HepG2 (cell line): Measurements from ENCODE around the gene VWA3A. TPM values are rescaled to one million over a fixed set of nuclear protein-coding genes. Genes with fewer than 3 reads are reported as not detected.

ENCODE experiments used
- ATAC-seq: fragments of 200-7000 bp; cut with Tn5 transposase; 3 replicates; pipeline ENCODE4 v1.9.1; 2020; ENCODE audit warnings: mild to moderate bottlenecking, moderate library complexity
- BruUV-seq: library from RNA; stranded (reverse); fragments of 400-500 nt; replicated peaks from 2 replicates; lab custom pipeline; 2021; lab: Mats Ljungman, UMichigan
- CTCF ChIA-PET: fragments of 300-600 bp; formaldehyde crosslinking; extraction: SDS; loops from one replicate; lab custom pipeline; 2021; ENCODE audit warnings: low total read pairs, inconsistent platforms, low intra/inter-chr PET ratio; lab: Yijun Ruan, JAX
- POLR2A ChIA-PET: fragments of 350-600 bp; sonication (Branson Sonifier 250); formaldehyde crosslinking; loops from one replicate; lab custom pipeline; 2020; ENCODE audit warnings: antibody characterized with exemption, inconsistent platforms; lab: Yijun Ruan, JAX
- DNase-seq: peaks from one replicate; pipeline ENCODE4 v3.0.0-alpha.2; 2015; ENCODE audit warnings: low spot score
- FAIRE-seq: peaks from 3 replicates; lab custom pipeline; 2011; peaks lifted over from hg19 to GRCh38; lab: Jason Lieb, UNC
- H2AFZ ChIP-seq: one replicate; pipeline ENCODE4 v1.6.1; 2011; ENCODE audit warnings: low read length, inconsistent platforms
- H3K27ac ChIP-seq: fragments of 300-600 bp; 3 replicates; pipeline ENCODE4 v1.8.0; 2011; ENCODE audit warnings: mixed run types, mild to moderate bottlenecking, mixed read lengths, low read length, inconsistent platforms; ENCODE audit not compliant: insufficient read depth; ENCODE audit errors: extremely low read length
- H3K27me3 ChIP-seq, 2 experiments: fragments of 200-600 bp in 1 of 2; 2 replicates in 1 of 2; 3 replicates in 1 of 2; pipeline versions ENCODE4 v1.6.0 to v1.8.0; 2011; ENCODE audit warnings: low read length in 2 of 2, mild to moderate bottlenecking in 2 of 2, moderate library complexity in 2 of 2, inconsistent platforms in 1 of 2; ENCODE audit not compliant: insufficient read depth in 2 of 2, control insufficient read depth in 1 of 2
- H3K36me3 ChIP-seq, 2 experiments: fragments of 200-600 bp in 1 of 2; replicated peaks in 1 of 2; 2 replicates in 1 of 2; 3 replicates in 1 of 2; pipeline versions ENCODE4 v1.5.1 to v1.8.0; 2011; ENCODE audit warnings: low read length in 2 of 2, inconsistent platforms in 1 of 2; ENCODE audit not compliant: insufficient read depth in 2 of 2, control insufficient read depth in 1 of 2
- H3K4me1 ChIP-seq: 2 replicates; pipeline ENCODE4 v1.5.1; 2012; ENCODE audit warnings: low read length, inconsistent platforms; ENCODE audit not compliant: insufficient read depth
- H3K4me2 ChIP-seq: 2 replicates; pipeline ENCODE4 v1.6.0; 2011; ENCODE audit warnings: low read depth, low read length, inconsistent platforms
- H3K4me3 ChIP-seq, 3 experiments: fragments of 200-600 bp in 1 of 3; sonication (generic), shearing (Covaris generic) in 1 of 3; replicated peaks in 1 of 3; 2 replicates each; pipeline ENCODE4 v1.5.1; 2011 to 2016; ENCODE audit warnings: low read length in 3 of 3, inconsistent platforms in 2 of 3, low read depth in 2 of 3, mild to moderate bottlenecking in 2 of 3, control low read depth in 1 of 3, mixed read lengths in 1 of 3; ENCODE audit not compliant: insufficient read depth in 1 of 3
- H3K79me2 ChIP-seq: one replicate; pipeline ENCODE4 v1.6.1; 2011; ENCODE audit warnings: low read length, inconsistent platforms; ENCODE audit not compliant: insufficient read depth
- H3K9ac ChIP-seq: 2 replicates; pipeline ENCODE4 v1.6.0; 2011; ENCODE audit warnings: mild to moderate bottlenecking, low read depth, low read length, inconsistent platforms; ENCODE audit not compliant: insufficient read depth
- H3K9me3 ChIP-seq: 2 replicates; pipeline ENCODE4 v1.5.1; 2012; ENCODE audit warnings: mild to moderate bottlenecking, low read length
- H4K20me1 ChIP-seq: 2 replicates; pipeline ENCODE4 v1.6.0; 2011; ENCODE audit warnings: inconsistent platforms, mild to moderate bottlenecking, low read length, moderate library complexity; ENCODE audit not compliant: insufficient read depth
- CENPBD1 ChIP-seq: sonication (generic); formaldehyde crosslinking; IDR thresholded peaks from 2 replicates; pipeline ENCODE4 v1.8.0; 2022; ENCODE audit warnings: missing genetic modification reagents, low read depth, mild to moderate bottlenecking, borderline replicate concordance
- CENPT ChIP-seq: sonication (generic); formaldehyde crosslinking; IDR thresholded peaks from 2 replicates; pipeline ENCODE4 v1.8.0; 2022; ENCODE audit warnings: low read depth, mild to moderate bottlenecking, moderate library complexity, missing genetic modification reagents
- CHD4 ChIP-seq: fragments of 200-600 bp; sonication (generic); IDR thresholded peaks from 2 replicates; pipeline ENCODE4 v1.7.0; 2017; ENCODE audit warnings: mild to moderate bottlenecking, low read length, borderline replicate concordance
- GTF2F1 ChIP-seq: fragments of 150-350 bp; IDR thresholded peaks from 2 replicates; pipeline ENCODE4 v1.6.1; 2014; ENCODE audit warnings: low read length
- HIVEP1 ChIP-seq: sonication (generic); formaldehyde crosslinking; IDR thresholded peaks from 2 replicates; pipeline ENCODE4 v1.4.0; 2020; ENCODE audit warnings: mild to moderate bottlenecking, missing genetic modification reagents
- HMGA1 ChIP-seq: sonication (generic); formaldehyde crosslinking; conservative IDR thresholded peaks from 2 replicates; pipeline ENCODE4 v1.4.0; 2020; ENCODE audit warnings: missing genetic modification reagents
- KDM3A ChIP-seq: IDR thresholded peaks from 2 replicates; pipeline ENCODE4 v1.6.1; 2018; ENCODE audit warnings: low read depth, missing compliant biosample characterization
- MAFG ChIP-seq: sonication (generic); formaldehyde crosslinking; IDR thresholded peaks from 2 replicates; pipeline ENCODE4 v1.5.1; 2020; ENCODE audit warnings: mild to moderate bottlenecking, missing genetic modification reagents
- MED13 ChIP-seq: sonication (generic); formaldehyde crosslinking; IDR thresholded peaks from 2 replicates; pipeline ENCODE4 v1.5.0; 2020; ENCODE audit warnings: missing genetic modification reagents
- NFIB ChIP-seq: sonication (generic); formaldehyde crosslinking; IDR thresholded peaks from 2 replicates; pipeline ENCODE4 v1.9.0; 2021; ENCODE audit warnings: missing genetic modification reagents, mild to moderate bottlenecking, borderline replicate concordance
- NFYB ChIP-seq: sonication (generic); formaldehyde crosslinking; IDR thresholded peaks from 2 replicates; pipeline ENCODE4 v1.4.0; 2020; ENCODE audit warnings: missing genetic modification reagents
- POLR2A ChIP-seq, 2 experiments: IDR thresholded peaks; 2 replicates each; pipeline ENCODE4 v1.6.1; 2011; ENCODE audit warnings: low read depth in 2 of 2, low read length in 2 of 2, mild to moderate bottlenecking in 1 of 2, moderate library complexity in 1 of 2; ENCODE audit not compliant: insufficient read depth in 1 of 2
- YY1 ChIP-seq: IDR thresholded peaks from 2 replicates; pipeline ENCODE4 v1.6.1; 2011; ENCODE audit warnings: low read length, low read depth, moderate library complexity, mild to moderate bottlenecking; ENCODE audit not compliant: insufficient read depth, insufficient replicate concordance
- ZNF10 ChIP-seq: sonication (generic); formaldehyde crosslinking; IDR thresholded peaks from 2 replicates; pipeline ENCODE4 v1.4.0; 2020; ENCODE audit warnings: mild to moderate bottlenecking, low read depth, missing genetic modification reagents, borderline replicate concordance
- ZNF225 ChIP-seq: sonication (generic); formaldehyde crosslinking; IDR thresholded peaks from 2 replicates; pipeline ENCODE4 v1.4.0; 2020; ENCODE audit warnings: mild to moderate bottlenecking, missing genetic modification reagents
- ZNF564 ChIP-seq: sonication (generic); formaldehyde crosslinking; IDR thresholded peaks from 2 replicates; pipeline ENCODE4 v1.8.1; 2023; ENCODE audit warnings: mild to moderate bottlenecking, missing genetic modification reagents
- ZNF883 ChIP-seq: sonication (generic); formaldehyde crosslinking; IDR thresholded peaks from 2 replicates; pipeline ENCODE4 v1.5.1; 2020; ENCODE audit warnings: mild to moderate bottlenecking, missing genetic modification reagents; ENCODE audit errors: not compliant biosample characterization
- WGBS: methylation state at CpG from one replicate; pipeline ENCODE4 v1.1.6; 2017; ENCODE audit warnings: low lambda C conversion rate; 5-methylcytosine and 5-hydroxymethylcytosine counted together
- in situ Hi-C: cut with HindIII; loops from 2 replicates; pipeline ENCODE4 v1.10.0; 2017; ENCODE audit warnings: low pct_unique_long_range_greater_than_20kb; ENCODE audit not compliant: extremely low pct_ligation_motif_present
- intact Hi-C: fragments of 100-400 bp; cut with micrococcal nuclease; formaldehyde crosslinking; loops from one replicate; pipeline ENCODE4 v1.10.0; 2022; ENCODE audit not compliant: unreplicated experiment
- polyA plus RNA-seq, 8 experiments: library from polyadenylated mRNA; depleted of rRNA in 3 of 8; stranded (reverse) in 7 of 8; unstranded in 1 of 8; fragments of >200 nt; fragmentation: Illumina TruSeq in 4 of 8; extraction: Trizol in 4 of 8; gene quantifications; 2 replicates each; pipeline versions ENCODE4 v1.2.1 to v1.2.3, GENCODE V29; 2011 to 2016; ENCODE audit warnings: low read depth in 4 of 8, missing spikeins in 1 of 8, mixed read lengths in 1 of 8; ENCODE audit not compliant: insufficient read depth in 1 of 8
- total RNA-seq, 5 experiments: library from RNA; depleted of rRNA; stranded (reverse); fragments of >200 nt; fragmentation: Illumina TruSeq; extraction: Trizol; gene quantifications; 2 replicates each; pipeline ENCODE4 v1.2.3, GENCODE V29; 2016; ENCODE audit warnings: low read depth in 1 of 5
- TF ChIP-seq, protein P1 (sequence below): sonication (generic); formaldehyde crosslinking; IDR thresholded peaks from 2 replicates; pipeline ENCODE4 v1.8.1; 2022; ENCODE audit warnings: low read depth, mild to moderate bottlenecking, missing genetic modification reagents
- TF ChIP-seq, protein P2 (sequence below): IDR thresholded peaks from 2 replicates; pipeline ENCODE4 v1.6.1; 2016; ENCODE audit warnings: missing genetic modification reagents, missing compliant biosample characterization

The VWA3A gene
- total and polyA plus RNA-seq, 2 of the 13 experiments (the other 11 are each of a cell fraction or from before 2014, with no cell fraction given): 0.03 to 0.07 TPM

GRCh38 chr16:22093996-22094395 is 1.7 kb downstream of the VWA3A start:
- TF ChIP-seq, protein P1, sequence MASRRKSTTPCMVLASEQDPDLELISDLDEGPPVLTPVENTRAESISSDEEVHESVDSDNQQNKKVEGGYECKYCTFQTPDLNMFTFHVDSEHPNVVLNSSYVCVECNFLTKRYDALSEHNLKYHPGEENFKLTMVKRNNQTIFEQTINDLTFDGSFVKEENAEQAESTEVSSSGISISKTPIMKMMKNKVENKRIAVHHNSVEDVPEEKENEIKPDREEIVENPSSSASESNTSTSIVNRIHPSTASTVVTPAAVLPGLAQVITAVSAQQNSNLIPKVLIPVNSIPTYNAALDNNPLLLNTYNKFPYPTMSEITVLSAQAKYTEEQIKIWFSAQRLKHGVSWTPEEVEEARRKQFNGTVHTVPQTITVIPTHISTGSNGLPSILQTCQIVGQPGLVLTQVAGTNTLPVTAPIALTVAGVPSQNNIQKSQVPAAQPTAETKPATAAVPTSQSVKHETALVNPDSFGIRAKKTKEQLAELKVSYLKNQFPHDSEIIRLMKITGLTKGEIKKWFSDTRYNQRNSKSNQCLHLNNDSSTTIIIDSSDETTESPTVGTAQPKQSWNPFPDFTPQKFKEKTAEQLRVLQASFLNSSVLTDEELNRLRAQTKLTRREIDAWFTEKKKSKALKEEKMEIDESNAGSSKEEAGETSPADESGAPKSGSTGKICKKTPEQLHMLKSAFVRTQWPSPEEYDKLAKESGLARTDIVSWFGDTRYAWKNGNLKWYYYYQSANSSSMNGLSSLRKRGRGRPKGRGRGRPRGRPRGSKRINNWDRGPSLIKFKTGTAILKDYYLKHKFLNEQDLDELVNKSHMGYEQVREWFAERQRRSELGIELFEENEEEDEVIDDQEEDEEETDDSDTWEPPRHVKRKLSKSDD (CRISPR knock-in tag): no peak
- TF ChIP-seq HMGA1 (CRISPR knock-in tag) (no peak), MED13 (CRISPR knock-in tag) (no peak), ZNF564 (CRISPR knock-in tag) (no peak), KDM3A (CRISPR knock-in tag) (no peak), ZNF225 (no peak), NFIB (CRISPR knock-in tag) (no peak), ZNF10 (no peak), CENPBD1 (CRISPR knock-in tag) (no peak), MAFG (CRISPR knock-in tag) (no peak), GTF2F1 (no peak), HIVEP1 (no peak), CENPT (CRISPR knock-in tag) (no peak), NFYB (CRISPR knock-in tag) (no peak), YY1 (no peak), CHD4 (no peak), ZNF883 (CRISPR knock-in tag) (no peak), POLR2A (IDR thresholded peaks at IDR 0.05; ENCODE audit: insufficient read depth in 1 of 2, low read depth in 2 of 2, low read length in 2 of 2) (no peak)
- TF ChIP-seq, protein P2, sequence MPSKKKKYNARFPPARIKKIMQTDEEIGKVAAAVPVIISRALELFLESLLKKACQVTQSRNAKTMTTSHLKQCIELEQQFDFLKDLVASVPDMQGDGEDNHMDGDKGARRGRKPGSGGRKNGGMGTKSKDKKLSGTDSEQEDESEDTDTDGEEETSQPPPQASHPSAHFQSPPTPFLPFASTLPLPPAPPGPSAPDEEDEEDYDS (CRISPR knock-in tag): no peak
- no peak for FAIRE-seq
- H4K20me1 ChIP-seq: no peaks in the 10 kb centered on the region
- ChIA-PET CTCF (no interaction called here), POLR2A (no interaction called here)
- no peak for DNase-seq
- H2AFZ ChIP-seq: no peak overlapping the region
- no peak for ATAC-seq
- H3K27ac ChIP-seq: no peak overlapping the region
- H3K27me3 ChIP-seq: peaks cover 0 to 19% of the 10 kb centered on the region in 2 experiments; a peak in 3 of 5 replicates
- no peaks in the 10 kb centered on the region for H3K79me2 ChIP-seq
- WGBS: 3% methylated on average over 3 of the region's 3 CpGs
- no peaks in the 10 kb centered on the region for H3K36me3 ChIP-seq
- H3K9me3 ChIP-seq: no peaks in the 10 kb centered on the region
- no peak overlapping the region for H3K4me3 ChIP-seq
- intact Hi-C loops: no loop called here
- H3K9ac ChIP-seq: no peak overlapping the region
- H3K4me2 ChIP-seq: no peak overlapping the region
- in situ Hi-C loops: loop anchor here (25.0 kb wide), 1 partner anchor 282 kb away; no protein-coding TSS in a partner anchor
- no TSS peak for BruUV-seq
- H3K4me1 ChIP-seq: peaks cover 18% of the 10 kb centered on the region
